GM12892 (cell line): ENCODE results near the gene SNURF.

Source experiments
- DNase-seq: peaks from one replicate; pipeline ENCODE4 v3.0.0; 2011; ENCODE audit not compliant: insufficient read length
- FAIRE-seq: peaks from 2 replicates; lab custom pipeline; 2011; peaks lifted over from hg19 to GRCh38; lab: Jason Lieb, UNC
- POLR2A ChIP-seq: IDR thresholded peaks from 2 replicates; pipeline ENCODE4 v1.6.1; 2011; ENCODE audit warnings: low read depth, low read length, control low read depth
- POLR2AphosphoS5 ChIP-seq: IDR thresholded peaks from 2 replicates; pipeline ENCODE4 v1.6.1; 2011; ENCODE audit warnings: low read depth, low read length, control low read depth
- TAF1 ChIP-seq: IDR thresholded peaks from 2 replicates; pipeline ENCODE4 v1.6.1; 2011; ENCODE audit warnings: low read depth, mild to moderate bottlenecking, control low read depth, low read length, borderline replicate concordance

The SNURF gene

DNA sequence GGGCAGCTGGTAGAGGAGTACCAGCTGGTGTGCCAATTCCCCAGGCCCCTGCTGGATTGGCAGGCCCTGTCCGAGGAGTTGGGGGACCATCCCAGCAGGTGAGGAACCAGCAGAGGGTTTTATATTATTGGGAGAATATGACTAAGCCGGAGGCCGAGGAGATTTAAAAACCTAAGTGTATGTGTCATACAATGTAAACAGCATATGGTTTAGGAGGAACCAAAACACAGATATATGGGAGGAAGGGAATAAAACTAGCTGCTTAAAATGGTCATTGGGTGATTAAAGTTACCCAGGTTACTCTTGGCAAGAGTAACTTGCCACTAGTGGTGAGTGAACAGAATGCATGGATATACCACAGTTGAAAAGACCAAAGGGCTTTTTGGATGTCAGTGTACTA is 22.1 kb downstream of the SNURF start:
- FAIRE-seq = no peak
- TF ChIP-seq POLR2AphosphoS5 (no peak), POLR2A (no peak), TAF1 (no peak)
- DNase-seq = no peak

DNA sequence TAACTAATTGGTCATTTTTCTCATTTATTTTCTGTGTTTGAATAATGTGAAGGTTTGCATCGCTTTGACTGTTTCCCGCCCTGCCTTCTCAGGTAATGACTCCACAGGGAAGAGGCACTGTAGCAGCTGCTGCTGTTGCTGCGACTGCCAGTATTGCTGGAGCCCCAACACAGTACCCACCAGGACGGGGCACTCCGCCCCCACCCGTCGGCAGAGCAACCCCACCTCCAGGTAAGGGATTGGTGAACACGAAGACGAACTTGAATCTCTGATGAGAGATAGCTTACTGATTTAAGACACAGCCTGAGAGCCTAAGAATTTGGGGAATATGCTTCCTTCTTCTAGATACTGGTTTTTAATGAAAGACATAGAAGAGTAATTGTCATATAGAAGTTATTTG is 22.9 kb downstream of the SNURF start:
- DNase-seq = no peak
- TF ChIP-seq TAF1 (no peak), POLR2A (no peak), POLR2AphosphoS5 (no peak)
- no peak for FAIRE-seq

DNA sequence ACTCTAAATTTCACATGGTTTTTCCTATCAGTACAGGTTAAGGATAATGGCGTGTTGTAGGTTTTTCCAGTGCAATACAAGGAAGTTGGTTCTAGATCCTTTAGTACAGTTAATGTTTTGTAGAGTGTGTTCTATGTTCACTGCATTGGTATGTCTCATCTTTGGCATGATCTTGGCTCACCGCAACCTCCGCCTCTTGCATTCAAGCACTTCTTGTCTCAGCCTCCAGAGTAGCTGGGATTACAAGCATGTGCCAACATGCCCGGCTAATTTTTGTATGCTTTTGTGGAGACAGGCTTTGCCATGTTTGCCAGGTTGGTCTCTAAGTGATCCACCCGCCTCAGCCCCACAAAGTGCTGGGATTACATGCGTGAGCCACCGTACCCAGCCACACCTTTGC is 30.4 kb downstream of the SNURF start:
- TF ChIP-seq TAF1 (no peak), POLR2A (no peak), POLR2AphosphoS5 (no peak)
- DNase-seq = no peak
- FAIRE-seq = no peak

- FAIRE-seq = no peak
- no peak for DNase-seq
- TF ChIP-seq TAF1 (no peak), POLR2A (no peak), POLR2AphosphoS5 (no peak)
Observed at GRCh38 chr15:24986653-24987052, 31.9 kb downstream of the SNURF start.
